ENCODE data around the gene LRP5.
"Not testable (repeated sequence)": the region's sequence is repeated elsewhere in the genome, so short reads cannot be mapped to it uniquely, and the experiment has no call there.

Gene LRP5

DNA sequence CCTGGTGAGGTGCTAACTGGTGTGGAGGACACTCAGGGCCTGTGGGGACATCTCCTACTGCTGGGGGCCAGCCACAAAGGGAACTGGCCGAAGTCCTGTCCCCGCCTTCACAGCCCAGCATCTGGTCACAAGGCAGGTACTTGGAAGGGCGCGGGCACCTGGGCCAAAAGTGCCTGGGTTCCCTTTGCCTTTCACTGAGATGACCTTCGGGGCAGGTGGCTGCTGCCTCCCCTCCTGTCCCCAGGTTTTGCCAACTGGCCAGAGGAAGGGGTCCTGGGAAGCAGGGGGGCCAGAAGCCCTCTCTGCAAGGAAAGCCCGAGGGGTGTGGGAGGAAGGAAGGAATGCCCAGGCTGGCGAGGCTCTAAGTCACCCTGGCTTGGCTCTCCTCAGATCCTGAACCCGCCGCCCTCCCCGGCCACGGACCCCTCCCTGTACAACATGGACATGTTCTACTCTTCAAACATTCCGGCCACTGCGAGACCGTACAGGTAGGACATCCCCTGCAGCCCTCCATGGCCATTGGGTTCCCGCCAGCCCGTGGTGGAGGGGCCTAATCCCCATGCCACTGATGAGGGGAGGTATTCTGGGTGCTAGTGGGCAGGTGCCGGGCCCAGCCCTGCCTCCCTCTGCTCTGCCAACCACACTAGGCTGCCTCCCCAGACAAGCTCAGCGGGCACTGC, 133.8 kb downstream of the LRP5 start:
- no peak overlapping the region for H3K27ac ChIP-seq (ENCODE audit: low read depth, low read length)
- no peaks in the 10 kb centered on the region for H3K9me2 ChIP-seq (replicated peaks; ENCODE audit: insufficient read depth, low read length)
- H3K9me3 ChIP-seq (ENCODE audit: insufficient read depth, low read length): no peaks in the 10 kb centered on the region
- H3K4me2 ChIP-seq (ENCODE audit: low read depth, low read length, poor library complexity, severe bottlenecking): no peak overlapping the region
- no peaks in the 10 kb centered on the region for H3F3A ChIP-seq (ENCODE audit: insufficient read depth)
- H2AFZ ChIP-seq (ENCODE audit: low read depth, low read length, severe bottlenecking): no peak overlapping the region
- TF ChIP-seq, protein P1, sequence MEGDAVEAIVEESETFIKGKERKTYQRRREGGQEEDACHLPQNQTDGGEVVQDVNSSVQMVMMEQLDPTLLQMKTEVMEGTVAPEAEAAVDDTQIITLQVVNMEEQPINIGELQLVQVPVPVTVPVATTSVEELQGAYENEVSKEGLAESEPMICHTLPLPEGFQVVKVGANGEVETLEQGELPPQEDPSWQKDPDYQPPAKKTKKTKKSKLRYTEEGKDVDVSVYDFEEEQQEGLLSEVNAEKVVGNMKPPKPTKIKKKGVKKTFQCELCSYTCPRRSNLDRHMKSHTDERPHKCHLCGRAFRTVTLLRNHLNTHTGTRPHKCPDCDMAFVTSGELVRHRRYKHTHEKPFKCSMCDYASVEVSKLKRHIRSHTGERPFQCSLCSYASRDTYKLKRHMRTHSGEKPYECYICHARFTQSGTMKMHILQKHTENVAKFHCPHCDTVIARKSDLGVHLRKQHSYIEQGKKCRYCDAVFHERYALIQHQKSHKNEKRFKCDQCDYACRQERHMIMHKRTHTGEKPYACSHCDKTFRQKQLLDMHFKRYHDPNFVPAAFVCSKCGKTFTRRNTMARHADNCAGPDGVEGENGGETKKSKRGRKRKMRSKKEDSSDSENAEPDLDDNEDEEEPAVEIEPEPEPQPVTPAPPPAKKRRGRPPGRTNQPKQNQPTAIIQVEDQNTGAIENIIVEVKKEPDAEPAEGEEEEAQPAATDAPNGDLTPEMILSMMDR (IDR thresholded peaks at IDR 0.05; ENCODE audit: insufficient read depth, low read length, poor library complexity, severe bottlenecking): no peak
- TF ChIP-seq EZH2phosphoT487 (conservative IDR thresholded peaks at IDR 0.05; ENCODE audit: low read length): no peak
- H3K79me2 ChIP-seq (ENCODE audit: insufficient read depth, low read length): no peaks in the 10 kb centered on the region
- H3K9ac ChIP-seq (ENCODE audit: low read length): no peak overlapping the region
- no peaks in the 10 kb centered on the region for H3K27me3 ChIP-seq (ENCODE audit: low read length)
- H3K36me3 ChIP-seq (ENCODE audit: low read length): no peaks in the 10 kb centered on the region
- no peaks in the 10 kb centered on the region for H4K20me1 ChIP-seq (ENCODE audit: low read depth, low read length)
- H3K4me3 ChIP-seq (ENCODE audit: insufficient read depth, low read length, poor library complexity, severe bottlenecking): no peak overlapping the region

DNA sequence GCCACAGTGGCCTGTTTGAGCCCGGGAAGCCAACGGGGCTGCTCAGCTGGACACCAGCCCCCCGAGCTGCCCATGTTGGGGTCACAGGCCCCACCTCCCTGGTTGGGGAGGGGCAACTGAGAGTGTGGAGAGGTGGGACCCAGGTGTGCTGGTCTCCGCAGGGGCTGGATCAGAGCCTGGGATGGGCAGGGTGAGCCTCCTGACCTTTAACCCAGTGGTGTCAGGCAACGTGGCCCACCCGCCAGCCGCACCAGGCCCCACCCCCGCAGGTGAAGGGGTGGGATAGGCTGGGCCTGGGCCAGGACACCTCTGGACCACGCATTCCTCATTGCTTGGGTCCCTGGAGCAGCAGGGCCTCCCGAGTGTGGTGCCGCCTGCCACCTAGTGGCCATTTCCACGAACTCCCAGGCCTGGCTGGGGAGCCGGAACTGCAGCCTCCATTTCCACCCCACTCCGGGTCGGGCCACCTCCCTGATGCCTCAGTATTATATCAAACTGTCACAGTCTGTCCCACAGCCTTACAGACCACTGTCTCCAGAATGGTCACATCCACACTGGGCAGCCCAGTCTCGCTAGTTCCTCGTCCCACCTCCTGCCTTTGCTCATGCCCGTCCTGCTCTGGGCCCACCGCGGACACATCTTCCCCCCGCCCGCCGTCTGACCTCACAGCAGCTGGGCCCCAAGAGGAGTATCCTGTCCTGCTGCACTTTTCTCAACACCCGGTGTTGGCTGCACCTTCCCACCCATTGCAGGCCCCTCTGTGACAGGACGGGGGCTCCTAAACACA, 134.8 kb downstream of the LRP5 start:
- no peak for TF ChIP-seq EZH2phosphoT487 (conservative IDR thresholded peaks at IDR 0.05; ENCODE audit: low read length)
- TF ChIP-seq, protein P1 (IDR thresholded peaks at IDR 0.05; ENCODE audit: insufficient read depth, low read length, poor library complexity, severe bottlenecking): peak; percentile 75
- Histone ChIP-seq H3K9me2 (replicated peaks; ENCODE audit: insufficient read depth, low read length) (no peaks in the 10 kb centered on the region), H3F3A (ENCODE audit: insufficient read depth) (no peaks in the 10 kb centered on the region), H2AFZ (ENCODE audit: low read depth, low read length, severe bottlenecking) (no peak overlapping the region), H3K27me3 (ENCODE audit: low read length) (no peaks in the 10 kb centered on the region), H3K4me2 (ENCODE audit: low read depth, low read length, poor library complexity, severe bottlenecking) (no peak overlapping the region), H3K79me2 (ENCODE audit: insufficient read depth, low read length) (no peaks in the 10 kb centered on the region), H3K9ac (ENCODE audit: low read length) (no peak overlapping the region), H3K4me3 (ENCODE audit: insufficient read depth, low read length, poor library complexity, severe bottlenecking) (no peak overlapping the region), H3K27ac (ENCODE audit: low read depth, low read length) (no peak overlapping the region), H3K9me3 (ENCODE audit: insufficient read depth, low read length) (no peaks in the 10 kb centered on the region), H4K20me1 (ENCODE audit: low read depth, low read length) (no peaks in the 10 kb centered on the region), H3K36me3 (ENCODE audit: low read length) (no peaks in the 10 kb centered on the region)

DNA sequence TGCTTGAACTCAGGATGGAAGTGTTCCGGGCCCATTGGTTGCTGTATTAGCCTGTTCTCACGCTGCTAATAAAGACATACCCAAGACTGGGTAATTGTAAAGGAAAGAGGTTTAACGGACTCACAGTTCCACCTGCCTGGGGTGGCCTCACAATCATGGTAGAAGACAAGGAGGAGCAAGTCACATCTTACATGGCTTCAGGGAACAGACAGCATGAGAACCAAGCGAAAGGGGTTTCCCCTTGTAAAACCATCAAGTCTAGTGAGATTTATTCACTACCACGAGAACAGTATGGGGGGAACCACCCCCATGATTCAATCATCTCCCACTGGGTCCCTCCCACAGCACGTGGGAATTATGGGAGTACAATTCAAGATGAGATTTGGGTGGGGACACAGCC, 135.5 kb downstream of the LRP5 start:
- H3K9me3 ChIP-seq (ENCODE audit: insufficient read depth, low read length); H3K27ac ChIP-seq (ENCODE audit: low read depth, low read length); H3F3A ChIP-seq (ENCODE audit: insufficient read depth); H3K79me2 ChIP-seq (ENCODE audit: insufficient read depth, low read length); H3K27me3 ChIP-seq (ENCODE audit: low read length); H3K36me3 ChIP-seq (ENCODE audit: low read length); H4K20me1 ChIP-seq (ENCODE audit: low read depth, low read length); H2AFZ ChIP-seq (ENCODE audit: low read depth, low read length, severe bottlenecking); H3K9me2 ChIP-seq (replicated peaks; ENCODE audit: insufficient read depth, low read length); H3K4me3 ChIP-seq (ENCODE audit: insufficient read depth, low read length, poor library complexity, severe bottlenecking); H3K9ac ChIP-seq (ENCODE audit: low read length); H3K4me2 ChIP-seq (ENCODE audit: low read depth, low read length, poor library complexity, severe bottlenecking): not testable (repeated sequence)

DNA sequence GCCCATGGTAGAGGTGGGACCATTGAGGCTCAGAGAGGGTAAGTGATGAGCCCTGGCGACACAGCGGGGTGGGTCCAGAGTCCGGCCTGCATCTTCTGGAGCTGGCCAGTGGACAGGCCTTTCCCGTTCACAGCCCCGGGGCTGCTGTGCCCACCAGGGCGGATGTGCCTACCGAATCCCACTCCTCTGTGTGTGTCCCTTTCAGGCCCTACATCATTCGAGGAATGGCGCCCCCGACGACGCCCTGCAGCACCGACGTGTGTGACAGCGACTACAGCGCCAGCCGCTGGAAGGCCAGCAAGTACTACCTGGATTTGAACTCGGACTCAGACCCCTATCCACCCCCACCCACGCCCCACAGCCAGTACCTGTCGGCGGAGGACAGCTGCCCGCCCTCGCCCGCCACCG, 136.2 kb downstream of the LRP5 start:
- Histone ChIP-seq H3K9me3 (ENCODE audit: insufficient read depth, low read length) (no peaks in the 10 kb centered on the region), H3K4me2 (ENCODE audit: low read depth, low read length, poor library complexity, severe bottlenecking) (no peak overlapping the region), H3F3A (ENCODE audit: insufficient read depth) (no peaks in the 10 kb centered on the region), H3K27me3 (ENCODE audit: low read length) (no peaks in the 10 kb centered on the region), H3K4me3 (ENCODE audit: insufficient read depth, low read length, poor library complexity, severe bottlenecking) (no peak overlapping the region), H3K79me2 (ENCODE audit: insufficient read depth, low read length) (no peaks in the 10 kb centered on the region), H2AFZ (ENCODE audit: low read depth, low read length, severe bottlenecking) (no peak overlapping the region), H3K9ac (ENCODE audit: low read length) (no peak overlapping the region), H3K9me2 (replicated peaks; ENCODE audit: insufficient read depth, low read length) (no peaks in the 10 kb centered on the region), H4K20me1 (ENCODE audit: low read depth, low read length) (no peaks in the 10 kb centered on the region), H3K36me3 (ENCODE audit: low read length) (no peaks in the 10 kb centered on the region), H3K27ac (ENCODE audit: low read depth, low read length) (no peak overlapping the region)
- no peak for TF ChIP-seq EZH2phosphoT487 (conservative IDR thresholded peaks at IDR 0.05; ENCODE audit: low read length)
- TF ChIP-seq, protein P1 (IDR thresholded peaks at IDR 0.05; ENCODE audit: insufficient read depth, low read length, poor library complexity, severe bottlenecking): no peak
